Measurements from ENCODE around the gene PIP4K2C.

DNA sequence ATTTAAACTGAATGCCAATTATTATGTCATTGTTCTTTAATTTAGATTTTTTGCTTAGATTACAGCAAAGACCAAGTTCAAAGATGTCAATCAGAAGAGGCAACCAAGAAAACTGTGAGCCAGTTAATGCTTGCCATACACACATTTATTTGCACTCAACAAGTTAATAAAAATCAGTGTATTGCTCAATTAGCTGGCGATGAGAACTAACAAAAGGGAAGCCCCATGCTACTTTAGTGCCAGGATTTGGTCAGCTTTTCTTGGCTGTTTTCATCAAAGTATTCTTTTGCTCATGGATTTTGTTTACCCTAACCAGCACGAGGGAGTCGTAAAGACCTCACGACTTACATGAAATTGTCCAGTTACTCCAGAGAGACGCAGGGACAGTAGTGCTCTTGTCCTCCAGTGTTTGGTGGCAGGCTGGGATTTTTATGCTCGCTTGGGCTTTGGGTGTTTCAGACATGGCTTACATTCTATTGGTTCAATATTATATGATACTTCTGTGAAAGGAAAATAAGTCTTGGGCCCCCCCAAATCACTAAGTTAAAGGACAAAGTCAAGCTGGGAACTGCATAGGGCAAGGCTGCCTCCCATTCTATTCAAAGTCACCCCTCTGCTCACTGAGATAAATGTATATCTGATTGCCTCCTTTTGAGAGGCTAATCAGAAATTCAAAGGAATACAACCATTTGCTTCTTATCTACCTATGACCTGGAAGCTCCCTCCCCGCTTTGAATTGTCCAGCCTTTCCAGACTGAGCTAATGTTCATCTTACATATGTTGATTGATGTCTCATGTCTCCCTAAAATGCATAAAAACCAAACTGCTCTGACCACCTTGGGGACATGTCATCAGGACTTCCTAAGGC, 49.4 kb downstream of the PIP4K2C start:
- TF ChIP-seq POLR2A (IDR thresholded peaks at IDR 0.05) (no peak), CTCF (IDR thresholded peaks at IDR 0.05) (no peak)
